SW 1271 (cell line): ENCODE measurements around the gene ARID3A.

Experiments
- DNase-seq, 2 experiments: peaks; one replicate each; lab custom pipeline; 2025; lab: John Stamatoyannopoulos, UW

Gene ARID3A

DNA sequence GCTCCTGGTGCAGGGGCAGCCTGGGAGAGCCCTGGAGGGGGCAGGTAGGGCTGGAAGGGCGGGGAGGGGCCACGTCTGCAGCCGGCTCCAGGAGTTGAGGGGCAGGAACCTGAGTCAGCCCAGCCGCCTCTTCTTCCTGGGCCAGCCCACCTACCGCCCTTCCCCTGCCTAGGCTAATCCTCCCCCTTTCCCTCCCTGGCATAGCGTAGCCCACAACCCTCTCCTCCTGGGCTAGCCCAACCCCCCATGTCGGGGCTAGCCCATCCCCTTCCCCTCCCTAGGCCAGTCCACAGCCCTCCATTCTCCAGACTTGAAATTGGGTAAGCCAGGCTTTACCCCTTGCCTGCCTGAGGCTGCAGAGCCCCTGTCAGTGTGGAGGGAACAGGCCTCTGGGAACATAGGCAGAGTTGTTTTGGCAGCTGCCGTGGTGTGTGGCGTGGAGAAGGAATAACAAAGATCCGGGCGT, 37.7 kb downstream of the ARID3A start:
- no peak for DNase-seq

DNA sequence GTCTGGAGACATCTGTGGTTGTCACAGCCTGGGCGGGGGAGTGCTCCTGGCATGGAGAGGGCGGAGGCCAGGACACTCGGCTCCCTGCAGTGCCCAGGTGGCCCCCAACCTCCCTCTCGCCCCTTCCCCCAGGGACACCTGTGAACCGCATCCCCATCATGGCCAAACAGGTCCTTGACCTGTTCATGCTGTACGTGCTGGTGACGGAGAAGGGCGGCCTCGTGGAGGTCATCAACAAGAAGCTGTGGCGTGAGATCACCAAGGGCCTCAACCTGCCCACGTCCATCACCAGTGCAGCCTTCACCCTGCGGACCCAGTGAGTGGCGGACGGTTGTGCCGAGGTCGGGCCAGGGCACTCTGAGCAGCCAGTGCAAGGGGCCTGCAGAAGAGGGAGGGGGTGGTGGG, 38.3 kb downstream of the ARID3A start:
- no peak for DNase-seq

DNA sequence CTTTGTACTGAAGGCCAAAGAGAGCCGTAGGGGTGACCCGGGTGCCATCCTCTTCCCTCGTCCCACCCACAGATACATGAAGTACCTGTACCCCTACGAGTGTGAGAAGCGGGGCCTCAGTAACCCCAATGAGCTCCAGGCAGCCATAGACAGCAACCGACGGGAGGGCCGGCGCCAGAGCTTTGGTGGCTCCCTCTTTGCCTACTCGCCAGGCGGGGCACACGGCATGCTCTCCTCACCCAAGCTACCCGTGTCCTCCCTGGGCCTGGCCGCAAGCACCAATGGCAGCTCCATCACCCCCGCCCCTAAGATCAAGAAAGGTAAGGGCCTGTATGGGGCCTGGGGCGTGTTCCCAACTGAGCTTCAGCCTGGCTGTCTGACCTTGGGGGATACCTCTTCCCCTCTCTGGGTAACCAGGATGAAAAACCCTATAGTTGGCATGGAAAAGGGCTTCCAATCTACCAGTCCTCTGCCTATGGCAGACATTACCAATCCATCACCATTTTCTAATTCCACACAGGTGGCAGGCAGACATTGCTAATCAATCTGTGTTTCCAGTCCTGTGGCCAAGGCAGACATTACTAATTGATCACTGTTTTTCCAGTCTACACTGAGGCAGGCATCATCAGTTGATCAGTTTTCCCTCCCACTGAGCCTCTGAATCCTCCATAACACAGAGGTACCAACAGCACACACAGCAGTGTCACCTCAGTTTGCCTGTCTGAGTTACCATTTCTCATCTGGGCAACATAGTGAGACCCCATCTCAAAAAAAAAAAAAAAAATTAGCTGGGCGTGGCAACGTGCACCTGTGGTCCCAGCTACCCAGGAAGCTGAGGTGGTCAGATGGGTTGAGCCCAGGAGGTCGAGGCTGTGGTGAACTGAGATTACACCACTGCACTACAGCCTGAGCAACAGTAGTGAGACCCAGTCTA, 39.2 kb downstream of the ARID3A start:
- peak in 1 of 2 experiments; percentile 43 for DNase-seq

DNA sequence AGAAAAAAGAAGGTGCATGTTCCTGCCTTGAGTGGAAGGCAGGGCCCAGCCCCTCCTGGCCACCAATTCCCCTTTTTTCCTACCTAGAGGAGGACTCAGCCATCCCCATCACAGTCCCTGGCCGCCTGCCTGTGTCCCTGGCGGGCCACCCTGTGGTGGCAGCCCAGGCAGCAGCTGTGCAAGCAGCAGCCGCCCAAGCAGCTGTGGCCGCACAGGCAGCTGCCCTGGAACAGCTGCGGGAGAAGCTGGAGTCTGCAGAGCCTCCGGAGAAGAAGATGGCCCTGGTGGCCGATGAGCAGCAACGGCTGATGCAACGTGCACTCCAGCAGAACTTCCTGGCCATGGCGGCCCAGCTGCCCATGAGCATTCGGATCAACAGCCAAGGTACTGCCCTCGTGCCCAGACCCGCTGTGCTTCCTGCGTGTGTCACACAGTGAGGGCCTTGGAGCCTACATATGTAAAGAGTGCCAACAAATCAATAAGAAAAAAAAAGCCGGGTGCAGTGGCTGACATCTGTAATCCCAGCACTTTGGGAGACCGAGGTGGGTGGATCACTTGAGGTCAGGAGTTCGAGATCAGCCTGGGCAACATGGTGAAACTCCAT, 40.8 kb downstream of the ARID3A start:
- no peak for DNase-seq

DNA sequence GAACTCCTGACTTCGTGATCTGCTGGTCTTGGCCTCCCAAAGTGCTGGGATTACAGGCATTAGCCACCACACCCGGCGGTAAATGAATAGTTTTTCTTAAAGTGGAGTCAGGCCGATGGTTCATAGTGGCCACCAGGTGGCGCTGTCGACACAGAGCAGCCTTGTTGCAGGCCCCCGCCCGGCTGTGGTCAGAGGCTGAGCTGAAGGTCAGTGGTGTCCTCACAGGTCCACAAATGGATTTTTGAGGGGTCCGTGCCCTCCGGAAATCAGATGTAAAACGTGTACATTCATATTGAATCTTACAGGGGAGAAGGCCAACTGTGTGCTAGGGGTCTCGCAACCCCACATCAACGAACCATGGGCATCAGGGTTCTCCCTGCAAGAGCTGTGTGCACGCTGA, 44.9 kb downstream of the ARID3A start:
- no peak for DNase-seq

DNA sequence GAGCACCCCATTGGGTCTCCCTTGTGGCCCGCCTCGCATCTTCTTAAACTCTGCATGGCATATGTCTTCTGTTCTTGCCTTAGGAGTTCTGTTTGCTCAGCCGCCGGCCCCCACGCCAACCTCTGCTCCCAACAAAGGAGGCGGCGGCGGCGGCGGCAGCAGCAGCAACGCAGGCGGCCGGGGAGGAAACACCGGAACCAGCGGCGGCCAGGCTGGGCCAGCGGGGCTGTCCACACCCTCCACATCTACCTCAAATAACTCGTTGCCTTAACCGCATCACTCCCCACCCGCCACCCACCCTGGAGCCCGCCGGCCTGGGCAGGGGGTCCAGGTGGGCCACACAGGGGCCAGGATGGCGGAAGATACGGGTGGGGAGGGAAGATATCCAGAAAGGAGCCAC, 46.0 kb downstream of the ARID3A start:
- DNase-seq, result no peak

DNA sequence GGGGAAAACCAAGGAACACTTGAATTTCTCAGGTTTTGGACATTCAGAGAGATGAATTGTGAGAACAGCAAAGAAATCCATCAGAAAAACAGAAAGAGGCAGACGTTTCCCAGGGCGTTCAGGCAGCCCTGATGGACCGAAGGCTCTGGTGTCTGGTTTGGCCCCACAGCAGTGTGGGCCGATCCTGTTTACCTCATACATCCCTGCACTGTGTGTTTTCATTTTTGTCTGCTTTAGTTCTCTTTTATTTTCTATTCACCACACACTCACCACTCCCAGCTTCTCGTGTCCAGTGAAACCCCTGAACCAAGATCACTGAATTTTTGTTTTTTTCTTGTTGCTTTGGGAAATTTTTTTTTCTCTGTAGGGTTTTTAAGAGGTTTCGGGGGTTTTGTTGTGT, 46.4 kb downstream of the ARID3A start:
- DNase-seq, result no peak

DNA sequence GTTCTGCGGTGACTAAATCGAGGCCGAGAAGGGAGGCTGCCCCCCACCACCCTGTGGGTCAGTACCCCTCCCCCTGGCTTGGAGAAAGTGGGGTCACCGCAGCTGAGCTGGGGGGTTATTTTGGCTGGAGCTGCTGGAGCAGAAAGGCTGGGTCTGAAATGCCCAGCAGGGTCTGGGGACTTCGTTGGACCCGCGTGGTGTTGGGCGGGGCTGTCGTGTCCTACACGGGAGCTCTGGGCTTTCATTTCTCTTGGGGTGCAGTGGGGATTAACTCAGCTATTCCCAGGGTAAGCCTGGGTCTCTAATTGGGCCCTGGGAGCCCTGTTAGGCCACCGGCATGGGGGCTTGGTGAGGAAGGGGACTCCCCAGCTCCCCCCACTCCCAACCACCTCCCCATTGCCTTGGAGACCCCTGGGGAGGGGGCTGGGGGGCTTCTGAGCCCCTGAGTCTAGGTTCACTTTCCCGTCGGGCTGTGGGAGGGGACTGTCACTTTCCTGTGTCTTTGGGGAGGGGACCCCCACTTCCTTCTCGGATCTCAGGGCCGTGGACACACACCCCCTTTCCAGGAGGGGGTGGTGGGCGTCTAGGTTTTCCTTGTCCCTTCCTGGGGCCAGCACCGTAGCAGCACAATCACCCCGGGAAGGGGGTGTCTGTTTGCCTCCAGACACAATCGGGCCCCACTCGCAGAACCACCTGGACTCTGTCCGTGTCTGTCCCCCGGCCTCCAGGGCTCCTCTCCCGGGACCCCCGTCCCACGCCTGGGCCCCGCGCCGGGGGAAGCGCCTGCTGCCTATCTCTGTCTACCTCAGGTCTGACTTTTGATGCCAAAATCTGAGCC, 48.1 kb downstream of the ARID3A start:
- no peak for DNase-seq

DNA sequence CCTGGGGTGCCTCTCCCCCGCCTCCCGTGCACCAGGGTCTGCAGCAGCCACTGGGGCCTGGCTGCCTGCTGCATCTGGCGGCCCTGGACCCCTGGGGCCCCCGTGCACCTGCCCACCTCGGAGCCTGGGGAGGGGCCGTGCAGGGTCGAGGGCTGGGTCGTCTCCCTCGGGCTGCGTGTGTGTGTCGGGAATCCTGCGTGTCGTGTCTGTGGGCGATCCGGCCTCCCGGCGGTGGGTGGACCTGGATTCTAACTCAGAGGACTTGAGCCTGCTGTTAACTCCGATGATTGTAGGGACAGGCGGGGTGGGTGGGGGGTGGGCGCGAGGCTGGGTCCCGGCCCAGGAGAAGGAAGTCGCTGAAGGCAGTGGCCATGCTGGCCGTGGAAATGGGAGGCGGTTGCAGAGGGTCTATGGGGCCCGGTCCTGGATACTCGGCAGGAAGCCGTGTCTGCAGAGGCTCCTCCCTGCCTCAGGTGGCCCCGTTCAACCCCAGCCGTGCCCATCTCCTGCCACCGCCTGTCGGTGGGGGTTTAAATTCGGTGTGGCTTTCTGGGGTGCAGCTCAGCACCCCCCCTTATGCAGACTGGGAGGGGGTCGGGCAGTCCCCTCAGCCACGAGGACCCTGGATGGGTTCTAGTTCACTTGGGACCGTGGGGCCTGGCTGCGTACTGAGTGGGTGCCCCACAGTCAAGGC, 48.9 kb downstream of the ARID3A start:
- no peak for DNase-seq

DNA sequence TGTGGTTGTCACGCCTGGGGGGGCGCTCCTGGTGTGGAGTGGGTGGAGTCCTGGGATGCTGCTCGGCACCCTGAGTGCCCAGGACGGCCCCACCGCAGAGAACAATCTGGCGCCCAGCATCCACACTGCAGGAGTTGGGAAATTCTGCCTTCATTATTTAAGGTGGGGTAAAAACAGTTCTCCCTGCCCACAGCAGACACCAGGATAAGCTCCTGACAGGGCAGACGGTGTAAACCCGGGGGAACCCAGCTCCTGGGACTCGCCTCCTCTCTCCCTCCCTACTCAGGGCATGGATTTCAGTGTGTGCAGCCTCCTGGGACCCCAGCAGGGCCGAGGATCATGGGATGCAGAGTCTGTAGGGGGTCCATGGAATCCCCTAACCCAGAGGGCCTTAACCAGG, 50.6 kb downstream of the ARID3A start:
- no peak for DNase-seq

DNA sequence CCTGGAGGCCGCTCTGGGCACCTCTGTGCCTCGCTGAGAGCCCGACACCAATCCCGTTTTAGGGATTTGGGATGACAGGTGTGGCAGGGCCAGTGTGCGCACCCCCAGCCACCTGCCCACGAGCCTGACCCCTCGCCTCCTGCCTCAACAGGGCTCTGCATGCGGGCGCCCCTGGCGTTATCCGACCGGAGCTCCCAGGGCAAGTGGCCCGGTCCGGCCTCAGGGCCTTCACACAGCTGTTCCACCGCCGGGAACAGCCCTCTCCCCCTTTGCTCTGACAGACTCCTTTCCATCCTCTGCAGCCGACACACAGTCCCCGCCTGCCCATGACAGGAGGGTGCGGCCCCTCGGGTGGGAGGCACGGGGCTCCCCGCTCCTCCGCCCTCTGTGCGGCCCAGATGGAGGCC, 51.2 kb downstream of the ARID3A start:
- no peak for DNase-seq

DNA sequence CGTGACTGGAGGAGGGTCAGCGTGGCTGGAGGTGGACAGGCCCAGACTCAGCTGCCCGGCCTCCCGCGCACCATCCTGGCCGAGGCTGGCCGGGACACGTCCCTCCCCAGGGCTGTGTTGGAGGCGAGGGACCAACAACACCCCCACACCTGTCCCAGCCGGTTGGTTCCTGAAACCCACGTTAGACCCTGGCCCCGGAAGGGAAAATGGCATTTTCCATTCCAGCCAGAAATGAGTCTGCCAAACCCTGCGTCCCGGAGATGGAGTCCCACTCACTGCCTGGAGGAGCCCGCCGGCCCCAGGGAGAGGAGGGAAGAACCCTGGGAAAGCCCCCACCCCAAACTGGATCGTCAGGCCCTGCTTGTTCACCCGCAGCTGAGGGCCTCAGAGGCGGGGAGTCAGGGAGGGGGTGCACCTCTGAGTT, 53.5 kb downstream of the ARID3A start:
- no peak for DNase-seq

DNA sequence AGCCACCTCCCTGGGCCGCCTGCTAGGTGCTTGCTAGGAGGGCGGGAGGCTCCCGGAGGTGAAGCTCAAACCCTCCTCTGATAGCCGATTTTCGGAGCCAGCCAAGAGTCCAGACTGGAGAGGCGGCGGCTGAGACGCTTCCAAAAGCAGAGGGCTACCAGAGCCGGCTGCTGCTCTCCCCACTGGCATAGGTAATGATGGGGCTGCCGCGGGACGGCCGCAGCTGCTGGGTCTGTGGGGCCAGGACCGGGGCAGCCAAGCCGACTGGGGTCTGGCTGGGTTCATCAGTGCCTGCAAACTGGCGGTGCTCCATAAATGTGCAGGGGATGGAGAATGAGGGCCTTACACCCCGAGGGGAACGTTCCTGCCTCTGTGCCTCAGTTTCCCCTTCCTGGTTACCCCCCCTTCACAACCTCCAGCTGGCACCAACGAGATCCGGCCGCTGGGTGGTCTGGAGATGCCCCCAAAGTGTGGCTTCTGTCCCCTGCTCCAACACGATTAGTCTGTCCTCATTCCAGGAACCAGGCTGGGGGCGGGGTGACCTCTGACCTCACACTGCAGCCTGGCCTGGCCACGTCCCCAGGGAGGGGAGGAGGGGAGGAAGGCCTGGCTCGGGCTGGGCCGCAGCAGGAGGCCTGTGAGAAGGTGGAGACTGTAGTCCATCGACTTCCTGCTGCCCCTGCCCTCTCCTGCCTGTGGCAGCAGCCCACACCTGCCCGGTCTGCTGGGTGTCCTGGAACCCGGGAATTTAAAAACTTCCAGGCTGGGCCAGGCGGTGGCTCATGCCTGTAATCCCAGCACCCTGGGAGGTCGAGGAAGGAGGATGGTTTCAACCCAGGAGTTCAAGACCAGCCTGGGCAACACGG, 54.5 kb downstream of the ARID3A start:
- DNase-seq, result no peak

DNA sequence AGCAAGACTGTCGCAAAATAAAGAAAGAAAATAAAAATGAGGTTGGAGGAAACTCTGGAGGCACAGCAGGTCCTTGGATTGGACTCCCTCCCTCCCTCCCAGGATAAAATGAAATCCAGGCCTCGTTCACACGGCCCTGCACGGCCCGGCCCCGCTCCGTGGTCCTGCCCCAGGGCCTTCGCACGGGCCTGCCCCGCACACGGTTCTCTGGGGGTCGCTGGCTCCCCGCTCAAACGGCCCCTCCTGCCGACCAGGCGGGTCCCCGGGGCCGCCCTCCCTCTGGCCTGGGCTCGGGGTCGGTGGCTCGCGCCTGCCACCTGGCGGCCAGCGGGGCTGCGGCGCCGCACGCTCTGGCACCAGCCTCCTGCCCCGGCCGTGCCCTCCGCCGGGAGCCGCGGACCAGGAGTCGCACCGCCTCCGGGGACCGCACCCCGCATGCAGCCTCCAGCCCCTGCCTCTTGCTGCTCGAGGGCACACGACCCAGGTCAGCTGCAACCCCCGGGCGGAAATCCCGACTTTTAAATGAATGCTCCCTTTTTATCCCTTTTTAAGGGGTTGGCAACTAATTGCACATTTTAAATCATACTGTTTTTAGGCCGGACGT, 56.8 kb downstream of the ARID3A start:
- DNase-seq, result peak in 1 of 2 experiments; percentile 61

DNA sequence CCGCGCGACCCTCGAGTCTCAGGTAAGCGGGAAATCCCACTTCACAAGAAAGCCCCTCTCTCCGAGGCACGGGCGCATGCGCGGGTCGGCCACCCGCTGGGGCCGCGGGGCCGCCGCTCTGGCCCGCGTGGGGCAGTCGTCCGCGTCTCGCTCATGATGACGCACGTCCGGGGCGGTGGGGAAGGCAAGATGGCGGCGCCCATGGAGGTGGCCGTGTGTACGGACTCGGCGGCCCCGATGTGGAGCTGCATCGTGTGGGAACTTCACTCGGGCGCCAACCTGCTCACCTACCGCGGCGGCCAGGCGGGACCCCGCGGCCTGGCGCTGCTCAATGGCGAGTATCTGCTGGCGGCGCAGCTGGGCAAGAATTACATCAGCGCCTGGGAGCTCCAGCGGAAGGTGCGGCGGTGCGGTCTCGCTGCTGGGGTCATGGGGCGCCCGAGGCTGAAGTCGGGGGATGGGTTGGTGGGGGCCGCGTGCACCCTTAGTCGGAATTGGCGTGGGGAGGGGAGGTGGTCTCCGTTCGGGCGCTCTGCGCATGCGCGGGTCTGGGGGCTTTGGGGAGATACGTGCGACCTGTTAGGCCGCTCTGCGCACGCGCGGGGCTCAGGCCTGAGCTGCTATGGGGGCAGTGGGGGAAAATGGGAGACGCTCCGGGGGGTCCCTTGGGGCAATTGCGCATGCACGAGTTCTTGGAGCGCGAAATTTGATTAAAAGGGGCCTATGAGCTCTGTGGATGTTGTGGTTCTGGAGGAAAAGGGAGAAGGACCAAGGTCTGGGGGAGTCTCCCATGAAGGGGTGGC, 58.5 kb downstream of the ARID3A start, which contains the start of gene WDR18:
Gene WDR18 (plus strand): TSS at position 181 of the 803 bp plus-strand sequence. CDS start 9 bp downstream, at position 190.
- DNase-seq, result peak; percentile 55 to 77

DNA sequence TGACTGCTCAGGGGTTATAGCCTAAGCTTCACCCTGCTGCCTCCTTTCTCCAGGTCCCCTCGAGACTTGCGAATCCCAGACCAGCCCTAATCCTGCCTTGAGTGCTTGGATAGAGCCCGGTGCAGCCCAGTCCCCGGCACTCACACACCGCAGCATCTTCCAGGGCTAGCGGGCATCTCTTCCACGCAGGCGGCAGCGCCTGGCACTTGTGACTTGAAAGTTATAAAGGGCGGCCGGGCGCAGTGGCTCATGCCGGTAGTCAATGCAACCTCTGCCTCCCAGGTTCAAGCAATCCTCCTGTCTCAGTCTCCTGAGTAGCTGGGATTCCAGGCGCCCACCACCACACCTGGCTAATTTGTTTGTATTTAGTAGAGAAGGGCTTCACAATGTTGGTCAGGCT, 60.2 kb downstream of the ARID3A start:
- no peak for DNase-seq

DNA sequence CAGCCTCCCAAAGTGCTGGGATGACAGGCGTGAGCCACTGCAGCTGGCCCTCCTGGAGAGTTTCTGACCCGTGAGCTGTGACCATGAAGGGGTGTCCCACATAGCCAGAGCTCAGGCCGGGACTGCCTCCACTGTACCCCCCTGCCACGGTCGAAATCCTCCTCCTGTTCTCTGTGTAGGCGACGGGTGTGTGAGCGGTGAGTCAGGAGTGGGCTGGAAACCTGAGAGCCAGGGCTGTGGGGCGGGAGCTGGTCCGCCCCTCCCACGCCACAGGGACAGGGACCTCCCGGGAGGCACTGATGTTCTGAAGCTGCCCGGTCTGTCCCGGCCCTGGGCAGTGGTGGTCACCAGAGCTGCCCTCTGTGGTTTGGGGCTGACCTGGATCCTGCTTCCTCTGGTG, 62.2 kb downstream of the ARID3A start:
- DNase-seq, result no peak

DNA sequence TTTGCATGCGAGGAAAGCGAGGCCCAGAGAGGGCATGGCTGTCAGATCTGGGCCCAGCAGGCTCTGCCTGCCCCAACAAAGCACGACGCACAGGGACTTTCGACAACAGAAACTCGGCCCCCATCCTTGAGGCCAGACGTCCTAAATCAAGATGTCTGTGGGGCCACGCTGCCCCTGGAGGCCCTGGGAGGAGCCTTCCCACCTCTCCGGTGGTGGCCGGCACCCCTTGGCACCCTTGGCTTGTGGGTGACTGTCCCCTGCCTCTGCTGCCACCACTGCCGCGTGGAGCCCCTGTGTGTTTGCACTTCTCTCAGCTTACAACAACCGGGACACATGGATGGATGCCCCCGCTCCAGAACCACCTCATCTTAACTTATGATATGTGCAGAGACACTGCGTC, 62.7 kb downstream of the ARID3A start:
- no peak for DNase-seq

DNA sequence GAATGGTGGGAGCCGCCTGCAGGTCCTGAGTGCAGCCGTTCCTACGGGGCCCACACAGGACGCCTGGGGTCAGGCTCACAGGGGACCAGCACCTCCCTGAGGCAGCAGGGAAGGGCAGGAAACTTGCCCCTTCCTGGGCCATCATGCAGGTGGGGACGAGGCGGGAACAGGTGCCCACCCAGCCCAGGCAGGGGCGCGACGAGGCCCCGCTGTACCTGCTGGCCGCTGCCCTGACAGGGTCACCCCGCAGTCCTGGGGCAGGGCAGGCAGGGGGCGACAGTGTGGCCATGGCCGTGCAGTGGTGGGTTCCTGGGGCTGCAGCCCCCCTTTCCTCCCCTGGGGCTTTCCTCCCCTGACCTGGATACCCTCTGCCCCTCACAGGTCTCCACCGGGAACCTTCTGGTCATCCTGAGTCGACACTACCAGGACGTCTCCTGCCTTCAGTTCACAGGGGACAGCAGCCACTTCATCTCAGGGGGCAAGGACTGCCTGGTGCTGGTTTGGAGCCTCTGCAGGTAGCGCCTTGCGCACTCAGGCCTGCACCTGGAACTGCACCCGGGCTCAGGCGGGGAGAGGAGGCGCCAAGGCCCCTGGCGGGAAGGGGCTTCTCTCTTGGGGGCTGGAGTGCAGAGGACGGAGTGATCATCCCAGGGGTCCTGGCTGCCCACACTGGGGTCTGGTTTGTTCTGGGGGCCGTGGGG, 63.7 kb downstream of the ARID3A start:
- no peak for DNase-seq
